Chondrocyte (in vitro differentiated cells): ENCODE results near the gene HCFC1R1. TPM values are rescaled to one million over a fixed set of nuclear protein-coding genes. Genes with fewer than 3 reads are reported as not detected.

Experiments
- DNase-seq: peaks from one replicate; pipeline ENCODE4 v3.0.0; 2021; ENCODE audit warnings: mixed read lengths, low spot score
- H3K27ac Mint-ChIP-seq: one replicate; pipeline ENCODE4 v1.8.0; 2021; ENCODE audit warnings: mild to moderate bottlenecking, moderate library complexity, mixed read lengths; ENCODE audit not compliant: unreplicated experiment
- H3K27me3 Mint-ChIP-seq: 2 replicates; pipeline ENCODE4 v1.8.0; 2021; ENCODE audit warnings: low read depth, mixed read lengths
- H3K36me3 Mint-ChIP-seq: 2 replicates; pipeline ENCODE4 v1.8.0; 2021; ENCODE audit warnings: low read depth, mixed read lengths
- H3K4me1 Mint-ChIP-seq: 2 replicates; pipeline ENCODE4 v1.8.0; 2021; ENCODE audit warnings: low read depth, mild to moderate bottlenecking, mixed read lengths
- H3K4me3 Mint-ChIP-seq: one replicate; pipeline ENCODE4 v1.8.0; 2021; ENCODE audit warnings: mild to moderate bottlenecking, moderate library complexity, mixed read lengths; ENCODE audit not compliant: unreplicated experiment
- H3K9me3 Mint-ChIP-seq: 2 replicates; pipeline ENCODE4 v1.8.0; 2021; ENCODE audit warnings: low read depth, mixed read lengths
- total RNA-seq: library from RNA; stranded (reverse); gene quantifications from 3 replicates; pipeline ENCODE4 v1.2.1, GENCODE V29; 2021
- TF ChIP-seq, protein P1 (sequence below): fragments of 200-600 bp; sonication (generic); IDR thresholded peaks from 2 replicates; pipeline ENCODE4 v1.5.0; 2021; ENCODE audit warnings: antibody characterized with exemption, mild to moderate bottlenecking, moderate library complexity

The HCFC1R1 gene
- total RNA-seq, 1 donor from 2014 or later = 79.3 TPM

DNA sequence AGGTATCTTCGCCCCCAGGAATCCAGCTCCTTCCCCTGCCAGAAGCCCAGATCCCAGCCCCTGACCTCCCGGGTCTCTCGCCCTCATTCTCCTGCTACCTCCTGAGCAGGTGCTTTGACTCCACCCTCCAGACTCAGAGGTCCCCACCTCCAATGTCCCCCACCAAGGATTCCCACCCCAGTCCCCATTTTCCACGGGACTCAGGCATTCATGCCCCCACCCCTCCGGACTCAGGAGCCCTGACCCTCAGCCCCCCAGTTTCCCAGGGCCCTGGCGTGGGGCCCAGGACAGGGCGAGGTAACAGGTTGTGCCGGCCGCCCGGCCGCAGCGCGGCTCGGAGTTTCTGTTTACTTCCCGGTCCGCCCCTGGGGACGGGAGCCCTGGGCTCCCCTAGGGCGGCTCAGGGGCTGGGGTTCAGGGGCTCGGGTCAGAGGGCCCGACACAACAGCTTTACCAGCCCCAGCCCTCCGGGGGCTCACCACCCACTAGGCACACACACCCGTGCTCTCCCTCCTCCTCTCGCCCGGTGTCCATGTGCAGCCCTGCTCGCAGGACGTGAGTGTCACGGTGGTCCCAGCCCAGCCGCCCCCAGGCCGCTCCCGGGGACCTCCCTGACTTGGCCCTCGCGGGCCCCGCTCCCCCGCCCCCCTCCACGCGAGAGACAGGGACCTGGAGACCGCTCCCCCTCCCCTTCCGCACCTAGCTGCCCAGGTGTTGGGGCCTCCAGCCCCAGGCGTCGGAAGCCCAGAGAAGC, 12.4 kb upstream of the HCFC1R1 start:
- TF ChIP-seq, protein P1, sequence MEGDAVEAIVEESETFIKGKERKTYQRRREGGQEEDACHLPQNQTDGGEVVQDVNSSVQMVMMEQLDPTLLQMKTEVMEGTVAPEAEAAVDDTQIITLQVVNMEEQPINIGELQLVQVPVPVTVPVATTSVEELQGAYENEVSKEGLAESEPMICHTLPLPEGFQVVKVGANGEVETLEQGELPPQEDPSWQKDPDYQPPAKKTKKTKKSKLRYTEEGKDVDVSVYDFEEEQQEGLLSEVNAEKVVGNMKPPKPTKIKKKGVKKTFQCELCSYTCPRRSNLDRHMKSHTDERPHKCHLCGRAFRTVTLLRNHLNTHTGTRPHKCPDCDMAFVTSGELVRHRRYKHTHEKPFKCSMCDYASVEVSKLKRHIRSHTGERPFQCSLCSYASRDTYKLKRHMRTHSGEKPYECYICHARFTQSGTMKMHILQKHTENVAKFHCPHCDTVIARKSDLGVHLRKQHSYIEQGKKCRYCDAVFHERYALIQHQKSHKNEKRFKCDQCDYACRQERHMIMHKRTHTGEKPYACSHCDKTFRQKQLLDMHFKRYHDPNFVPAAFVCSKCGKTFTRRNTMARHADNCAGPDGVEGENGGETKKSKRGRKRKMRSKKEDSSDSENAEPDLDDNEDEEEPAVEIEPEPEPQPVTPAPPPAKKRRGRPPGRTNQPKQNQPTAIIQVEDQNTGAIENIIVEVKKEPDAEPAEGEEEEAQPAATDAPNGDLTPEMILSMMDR = no peak
- H3K36me3 Mint-ChIP-seq = no peaks in the 10 kb centered on the region
- no peak for DNase-seq
- peaks cover 53% of the 10 kb centered on the region for H3K27me3 Mint-ChIP-seq
- H3K9me3 Mint-ChIP-seq = no peaks in the 10 kb centered on the region
- H3K4me3 Mint-ChIP-seq = no peak overlapping the region
- peaks cover 3% of the 10 kb centered on the region for H3K4me1 Mint-ChIP-seq
- H3K27ac Mint-ChIP-seq = no peak overlapping the region

DNA sequence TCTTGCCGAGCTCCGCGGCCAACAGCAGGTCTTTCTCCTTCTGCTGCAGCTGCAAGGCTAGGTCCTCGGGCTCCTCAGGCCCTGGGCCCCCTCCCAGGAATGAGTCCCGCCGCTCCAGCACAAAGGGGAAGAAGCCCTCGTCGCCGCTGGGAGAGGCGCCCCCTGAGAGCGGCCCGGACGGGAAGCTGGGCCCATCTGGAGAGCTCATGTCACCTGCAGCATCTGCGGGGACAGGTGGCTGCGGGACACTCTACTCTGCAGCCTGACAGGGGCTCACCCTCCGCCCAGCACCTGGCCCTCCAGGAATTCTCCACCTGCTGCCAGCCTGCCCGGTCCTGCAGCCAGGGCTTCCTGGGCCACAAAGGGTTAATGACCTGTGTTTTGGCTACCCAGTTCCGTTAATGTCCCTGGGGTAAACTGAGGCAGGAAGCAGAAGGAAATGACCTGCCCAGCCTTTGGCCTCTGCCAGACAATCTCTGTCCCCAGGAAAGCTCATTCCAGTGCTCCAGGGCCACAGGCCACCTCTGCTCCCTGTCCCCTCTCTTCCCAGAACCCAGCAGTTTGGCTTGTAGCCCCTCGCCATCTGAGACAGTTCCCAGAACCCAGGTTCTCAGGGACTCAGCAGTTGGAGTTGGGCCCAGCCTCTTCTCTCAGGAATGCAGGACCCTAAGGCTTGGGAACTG, 11.7 kb upstream of the HCFC1R1 start:
- Mint-ChIP-seq H3K9me3 (no peaks in the 10 kb centered on the region), H3K4me1 (peaks cover 3% of the 10 kb centered on the region), H3K27me3 (peaks cover 53% of the 10 kb centered on the region), H3K36me3 (no peaks in the 10 kb centered on the region), H3K4me3 (no peak overlapping the region), H3K27ac (no peak overlapping the region)
- DNase-seq = no peak
- TF ChIP-seq, protein P1 = no peak

DNA sequence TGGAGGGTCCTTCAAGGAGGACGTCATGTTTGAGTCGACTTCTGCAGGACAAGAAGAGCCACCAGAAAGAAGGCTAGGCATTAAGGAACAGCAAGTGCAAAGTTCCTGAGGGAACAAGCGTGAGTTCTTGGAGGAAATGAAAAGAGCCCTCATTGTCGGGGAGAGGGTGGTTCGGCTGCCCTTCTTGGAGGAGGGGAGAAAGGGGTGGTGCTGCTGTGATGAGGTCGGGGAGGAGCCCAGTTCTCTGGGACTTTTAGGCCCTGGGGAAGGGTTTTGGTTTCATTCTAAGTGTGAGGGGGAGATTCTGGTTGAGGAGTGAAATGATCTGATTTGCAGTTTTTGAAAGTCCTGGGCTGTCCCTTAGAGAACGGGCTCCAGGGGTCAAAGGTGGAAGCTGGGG, 8.9 kb upstream of the HCFC1R1 start:
- TF ChIP-seq, protein P1 = no peak
- no peaks in the 10 kb centered on the region for H3K36me3 Mint-ChIP-seq
- peaks cover 37% of the 10 kb centered on the region for H3K27me3 Mint-ChIP-seq
- H3K4me3 Mint-ChIP-seq = no peak overlapping the region
- H3K9me3 Mint-ChIP-seq = no peaks in the 10 kb centered on the region
- H3K4me1 Mint-ChIP-seq = peaks cover 3% of the 10 kb centered on the region
- no peak overlapping the region for H3K27ac Mint-ChIP-seq
- DNase-seq = no peak

DNA sequence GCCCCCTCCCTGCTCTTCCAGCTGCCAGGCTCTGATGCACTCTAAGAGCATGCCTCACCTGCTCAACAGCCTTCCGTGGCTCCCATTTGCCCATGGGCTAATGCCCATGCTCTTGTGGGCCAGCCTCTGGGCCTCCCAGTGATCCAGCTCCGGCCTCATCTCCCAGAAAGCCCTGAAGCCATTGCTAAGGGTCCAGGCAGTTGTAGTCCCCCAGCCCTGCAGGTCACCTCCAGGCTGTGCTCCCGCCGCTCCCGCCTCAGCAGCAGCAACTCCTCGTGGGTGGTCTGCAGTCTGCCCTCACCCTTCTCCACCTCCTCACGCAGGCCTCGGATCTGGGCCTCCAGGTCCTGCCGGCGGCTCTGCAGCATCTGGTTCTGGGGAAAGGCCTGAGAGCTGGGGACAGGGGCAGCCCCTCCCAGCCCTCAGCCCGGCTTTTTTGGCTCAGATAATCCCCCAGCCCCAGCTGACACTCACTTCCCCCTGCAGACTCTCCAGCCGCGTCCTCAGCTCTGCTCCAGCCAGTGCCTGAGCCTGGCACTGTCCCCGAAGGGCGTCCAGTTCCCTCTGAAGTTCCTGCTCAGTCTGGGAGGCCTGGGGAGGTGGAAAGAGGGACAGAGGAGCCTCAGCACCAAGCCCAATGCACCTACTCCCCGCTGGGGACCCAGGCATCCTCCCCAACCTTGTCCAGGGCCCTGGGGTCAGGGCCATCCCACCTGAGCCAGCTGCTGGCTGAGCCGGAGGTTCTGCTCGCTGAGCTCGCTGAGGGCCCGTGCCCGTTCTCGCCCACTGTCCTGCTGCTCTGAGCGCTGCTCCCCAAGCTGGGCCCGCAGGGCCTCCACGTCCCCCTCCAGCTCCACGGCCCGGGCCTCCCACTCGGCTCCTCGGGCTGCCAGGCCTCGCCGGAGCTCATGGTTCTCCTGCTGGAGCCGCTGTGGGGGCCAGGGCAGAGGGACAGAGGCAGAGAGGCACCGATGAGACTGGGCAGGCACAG, 6.8 kb upstream of the HCFC1R1 start:
- Mint-ChIP-seq H3K27me3 (peaks cover 24% of the 10 kb centered on the region), H3K4me1 (no peaks in the 10 kb centered on the region), H3K27ac (no peak overlapping the region), H3K9me3 (no peaks in the 10 kb centered on the region), H3K36me3 (peaks cover 8% of the 10 kb centered on the region), H3K4me3 (no peak overlapping the region)
- no peak for DNase-seq
- TF ChIP-seq, protein P1 = no peak
